Measurements from ENCODE around the gene NDUFB6.

DNA sequence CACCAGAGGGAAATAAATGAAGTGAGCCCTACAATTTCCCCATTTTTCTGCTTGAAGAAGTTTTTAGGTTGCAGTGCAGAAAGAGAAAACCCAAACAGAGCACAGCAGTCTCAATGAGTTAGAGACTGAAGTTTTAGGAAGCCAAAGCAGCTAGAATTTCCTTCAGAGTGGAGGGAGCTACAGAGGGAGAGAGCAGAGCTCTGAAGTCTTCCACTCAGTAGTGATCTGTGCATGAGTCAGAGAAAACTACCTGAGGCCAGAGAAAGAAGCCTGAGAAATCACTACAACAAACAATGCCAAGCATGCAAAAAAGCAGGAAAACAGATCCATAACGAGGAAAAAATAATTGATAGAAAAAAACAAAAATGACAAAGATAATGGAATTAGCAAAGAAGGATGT, 17.9 kb upstream of the NDUFB6 start:
- no peak for TF ChIP-seq POLR2A (IDR thresholded peaks at IDR 0.05)
- TF ChIP-seq, protein P1, sequence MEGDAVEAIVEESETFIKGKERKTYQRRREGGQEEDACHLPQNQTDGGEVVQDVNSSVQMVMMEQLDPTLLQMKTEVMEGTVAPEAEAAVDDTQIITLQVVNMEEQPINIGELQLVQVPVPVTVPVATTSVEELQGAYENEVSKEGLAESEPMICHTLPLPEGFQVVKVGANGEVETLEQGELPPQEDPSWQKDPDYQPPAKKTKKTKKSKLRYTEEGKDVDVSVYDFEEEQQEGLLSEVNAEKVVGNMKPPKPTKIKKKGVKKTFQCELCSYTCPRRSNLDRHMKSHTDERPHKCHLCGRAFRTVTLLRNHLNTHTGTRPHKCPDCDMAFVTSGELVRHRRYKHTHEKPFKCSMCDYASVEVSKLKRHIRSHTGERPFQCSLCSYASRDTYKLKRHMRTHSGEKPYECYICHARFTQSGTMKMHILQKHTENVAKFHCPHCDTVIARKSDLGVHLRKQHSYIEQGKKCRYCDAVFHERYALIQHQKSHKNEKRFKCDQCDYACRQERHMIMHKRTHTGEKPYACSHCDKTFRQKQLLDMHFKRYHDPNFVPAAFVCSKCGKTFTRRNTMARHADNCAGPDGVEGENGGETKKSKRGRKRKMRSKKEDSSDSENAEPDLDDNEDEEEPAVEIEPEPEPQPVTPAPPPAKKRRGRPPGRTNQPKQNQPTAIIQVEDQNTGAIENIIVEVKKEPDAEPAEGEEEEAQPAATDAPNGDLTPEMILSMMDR (IDR thresholded peaks at IDR 0.05): no peak

Measured in body of pancreas (tissue), 4 donors.